ENCODE results near the gene ZC3H12D. TPM values are rescaled to one million over a fixed set of nuclear protein-coding genes. Genes with fewer than 3 reads are reported as not detected.
A peak's percentile ranks its signal among the peaks of the same experiment; 100 is the strongest.

The ZC3H12D gene
- total and polyA plus RNA-seq, 2 of the 13 experiments (the other 11 are each of a cell fraction or from before 2014, with no cell fraction given): 1.2 to 2.7 TPM

DNA sequence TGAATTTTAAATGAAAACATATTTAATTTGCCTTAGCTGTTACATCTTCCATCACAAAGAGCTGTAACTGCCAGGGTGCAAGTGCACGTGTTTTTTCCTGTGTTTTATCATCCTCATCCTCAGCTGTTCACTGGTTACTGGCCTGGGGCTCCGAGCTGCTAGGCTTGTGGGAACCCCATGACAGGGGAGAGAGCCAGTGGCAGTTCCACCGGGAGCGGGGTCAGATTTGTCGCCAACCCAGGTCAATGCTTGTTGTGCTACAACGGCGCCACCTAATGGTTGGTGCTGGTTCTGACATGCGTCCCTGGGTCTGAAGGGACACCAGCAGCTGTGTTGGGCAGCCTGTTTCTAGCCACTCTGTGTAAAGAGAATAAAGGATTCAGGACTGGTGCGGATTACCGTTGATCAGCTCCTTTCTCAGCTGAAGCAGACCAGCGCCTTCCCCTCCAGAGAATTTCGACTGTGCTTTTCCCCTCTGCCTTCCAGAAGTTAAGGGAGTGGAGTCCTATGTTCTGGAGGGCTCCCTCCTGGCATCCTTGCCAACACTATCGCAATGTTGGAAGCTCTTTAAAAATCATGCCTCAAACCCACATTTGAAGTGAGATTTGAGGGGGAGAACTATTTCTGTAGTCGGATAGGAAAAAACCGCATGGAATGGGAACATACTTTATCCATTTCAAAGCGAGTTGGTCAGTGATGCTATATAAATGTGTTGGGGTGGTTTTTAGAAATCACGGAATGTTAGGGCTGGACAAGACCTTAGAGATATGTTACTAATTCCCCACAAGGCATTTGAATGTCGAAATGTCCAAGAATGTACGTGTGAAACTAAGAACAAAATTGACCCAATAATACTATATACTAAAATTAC is 52.7 kb downstream of the ZC3H12D start (continued):
- TF ChIP-seq, protein P1, sequence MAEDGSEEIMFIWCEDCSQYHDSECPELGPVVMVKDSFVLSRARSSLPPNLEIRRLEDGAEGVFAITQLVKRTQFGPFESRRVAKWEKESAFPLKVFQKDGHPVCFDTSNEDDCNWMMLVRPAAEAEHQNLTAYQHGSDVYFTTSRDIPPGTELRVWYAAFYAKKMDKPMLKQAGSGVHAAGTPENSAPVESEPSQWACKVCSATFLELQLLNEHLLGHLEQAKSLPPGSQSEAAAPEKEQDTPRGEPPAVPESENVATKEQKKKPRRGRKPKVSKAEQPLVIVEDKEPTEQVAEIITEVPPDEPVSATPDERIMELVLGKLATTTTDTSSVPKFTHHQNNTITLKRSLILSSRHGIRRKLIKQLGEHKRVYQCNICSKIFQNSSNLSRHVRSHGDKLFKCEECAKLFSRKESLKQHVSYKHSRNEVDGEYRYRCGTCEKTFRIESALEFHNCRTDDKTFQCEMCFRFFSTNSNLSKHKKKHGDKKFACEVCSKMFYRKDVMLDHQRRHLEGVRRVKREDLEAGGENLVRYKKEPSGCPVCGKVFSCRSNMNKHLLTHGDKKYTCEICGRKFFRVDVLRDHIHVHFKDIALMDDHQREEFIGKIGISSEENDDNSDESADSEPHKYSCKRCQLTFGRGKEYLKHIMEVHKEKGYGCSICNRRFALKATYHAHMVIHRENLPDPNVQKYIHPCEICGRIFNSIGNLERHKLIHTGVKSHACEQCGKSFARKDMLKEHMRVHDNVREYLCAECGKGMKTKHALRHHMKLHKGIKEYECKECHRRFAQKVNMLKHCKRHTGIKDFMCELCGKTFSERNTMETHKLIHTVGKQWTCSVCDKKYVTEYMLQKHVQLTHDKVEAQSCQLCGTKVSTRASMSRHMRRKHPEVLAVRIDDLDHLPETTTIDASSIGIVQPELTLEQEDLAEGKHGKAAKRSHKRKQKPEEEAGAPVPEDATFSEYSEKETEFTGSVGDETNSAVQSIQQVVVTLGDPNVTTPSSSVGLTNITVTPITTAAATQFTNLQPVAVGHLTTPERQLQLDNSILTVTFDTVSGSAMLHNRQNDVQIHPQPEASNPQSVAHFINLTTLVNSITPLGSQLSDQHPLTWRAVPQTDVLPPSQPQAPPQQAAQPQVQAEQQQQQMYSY (CRISPR knock-in tag; IDR thresholded peaks at IDR 0.05): no peak
- TF ChIP-seq MTA3 (CRISPR knock-in tag; IDR thresholded peaks at IDR 0.05) (no peak), HCFC1 (IDR thresholded peaks at IDR 0.05; ENCODE audit: low read depth, low read length) (peak; percentile 24; the same call in 1 of the 2 replicates), LCORL (IDR thresholded peaks at IDR 0.05) (no peak), LCORL (CRISPR knock-in tag; IDR thresholded peaks at IDR 0.05) (peak; percentile 65; the same call in 1 of the 2 replicates), SP1 (IDR thresholded peaks at IDR 0.05) (no peak), SP1 (CRISPR knock-in tag; IDR thresholded peaks at IDR 0.05) (peak; percentile 64), ZNF567 (CRISPR knock-in tag; IDR thresholded peaks at IDR 0.05; ENCODE audit: borderline replicate concordance) (no peak), ZBTB38 (CRISPR knock-in tag; IDR thresholded peaks at IDR 0.05) (peak; percentile 50; the same call in 1 of the 2 replicates), IRF2 (CRISPR knock-in tag; IDR thresholded peaks at IDR 0.05) (peak; percentile 87), ZNF253 (CRISPR knock-in tag; IDR thresholded peaks at IDR 0.05; ENCODE audit: borderline replicate concordance) (no peak), GZF1 (CRISPR knock-in tag; IDR thresholded peaks at IDR 0.05) (no peak), ZBTB42 (CRISPR knock-in tag; IDR thresholded peaks at IDR 0.05) (no peak)
- TF ChIP-seq, protein P2, sequence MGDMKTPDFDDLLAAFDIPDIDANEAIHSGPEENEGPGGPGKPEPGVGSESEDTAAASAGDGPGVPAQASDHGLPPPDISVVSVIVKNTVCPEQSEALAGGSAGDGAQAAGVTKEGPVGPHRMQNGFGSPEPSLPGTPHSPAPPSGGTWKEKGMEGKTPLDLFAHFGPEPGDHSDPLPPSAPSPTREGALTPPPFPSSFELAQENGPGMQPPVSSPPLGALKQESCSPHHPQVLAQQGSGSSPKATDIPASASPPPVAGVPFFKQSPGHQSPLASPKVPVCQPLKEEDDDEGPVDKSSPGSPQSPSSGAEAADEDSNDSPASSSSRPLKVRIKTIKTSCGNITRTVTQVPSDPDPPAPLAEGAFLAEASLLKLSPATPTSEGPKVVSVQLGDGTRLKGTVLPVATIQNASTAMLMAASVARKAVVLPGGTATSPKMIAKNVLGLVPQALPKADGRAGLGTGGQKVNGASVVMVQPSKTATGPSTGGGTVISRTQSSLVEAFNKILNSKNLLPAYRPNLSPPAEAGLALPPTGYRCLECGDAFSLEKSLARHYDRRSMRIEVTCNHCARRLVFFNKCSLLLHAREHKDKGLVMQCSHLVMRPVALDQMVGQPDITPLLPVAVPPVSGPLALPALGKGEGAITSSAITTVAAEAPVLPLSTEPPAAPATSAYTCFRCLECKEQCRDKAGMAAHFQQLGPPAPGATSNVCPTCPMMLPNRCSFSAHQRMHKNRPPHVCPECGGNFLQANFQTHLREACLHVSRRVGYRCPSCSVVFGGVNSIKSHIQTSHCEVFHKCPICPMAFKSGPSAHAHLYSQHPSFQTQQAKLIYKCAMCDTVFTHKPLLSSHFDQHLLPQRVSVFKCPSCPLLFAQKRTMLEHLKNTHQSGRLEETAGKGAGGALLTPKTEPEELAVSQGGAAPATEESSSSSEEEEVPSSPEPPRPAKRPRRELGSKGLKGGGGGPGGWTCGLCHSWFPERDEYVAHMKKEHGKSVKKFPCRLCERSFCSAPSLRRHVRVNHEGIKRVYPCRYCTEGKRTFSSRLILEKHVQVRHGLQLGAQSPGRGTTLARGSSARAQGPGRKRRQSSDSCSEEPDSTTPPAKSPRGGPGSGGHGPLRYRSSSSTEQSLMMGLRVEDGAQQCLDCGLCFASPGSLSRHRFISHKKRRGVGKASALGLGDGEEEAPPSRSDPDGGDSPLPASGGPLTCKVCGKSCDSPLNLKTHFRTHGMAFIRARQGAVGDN (CRISPR knock-in tag; IDR thresholded peaks at IDR 0.05): peak; percentile 52
- TF ChIP-seq, protein P3, sequence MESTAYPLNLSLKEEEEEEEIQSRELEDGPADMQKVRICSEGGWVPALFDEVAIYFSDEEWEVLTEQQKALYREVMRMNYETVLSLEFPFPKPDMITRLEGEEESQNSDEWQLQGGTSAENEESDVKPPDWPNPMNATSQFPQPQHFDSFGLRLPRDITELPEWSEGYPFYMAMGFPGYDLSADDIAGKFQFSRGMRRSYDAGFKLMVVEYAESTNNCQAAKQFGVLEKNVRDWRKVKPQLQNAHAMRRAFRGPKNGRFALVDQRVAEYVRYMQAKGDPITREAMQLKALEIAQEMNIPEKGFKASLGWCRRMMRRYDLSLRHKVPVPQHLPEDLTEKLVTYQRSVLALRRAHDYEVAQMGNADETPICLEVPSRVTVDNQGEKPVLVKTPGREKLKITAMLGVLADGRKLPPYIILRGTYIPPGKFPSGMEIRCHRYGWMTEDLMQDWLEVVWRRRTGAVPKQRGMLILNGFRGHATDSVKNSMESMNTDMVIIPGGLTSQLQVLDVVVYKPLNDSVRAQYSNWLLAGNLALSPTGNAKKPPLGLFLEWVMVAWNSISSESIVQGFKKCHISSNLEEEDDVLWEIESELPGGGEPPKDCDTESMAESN (CRISPR knock-in tag; conservative IDR thresholded peaks at IDR 0.05): 0 out of 2 replicates have a peak, but pooled peaks have one; percentile 37
- TF ChIP-seq, protein P4, sequence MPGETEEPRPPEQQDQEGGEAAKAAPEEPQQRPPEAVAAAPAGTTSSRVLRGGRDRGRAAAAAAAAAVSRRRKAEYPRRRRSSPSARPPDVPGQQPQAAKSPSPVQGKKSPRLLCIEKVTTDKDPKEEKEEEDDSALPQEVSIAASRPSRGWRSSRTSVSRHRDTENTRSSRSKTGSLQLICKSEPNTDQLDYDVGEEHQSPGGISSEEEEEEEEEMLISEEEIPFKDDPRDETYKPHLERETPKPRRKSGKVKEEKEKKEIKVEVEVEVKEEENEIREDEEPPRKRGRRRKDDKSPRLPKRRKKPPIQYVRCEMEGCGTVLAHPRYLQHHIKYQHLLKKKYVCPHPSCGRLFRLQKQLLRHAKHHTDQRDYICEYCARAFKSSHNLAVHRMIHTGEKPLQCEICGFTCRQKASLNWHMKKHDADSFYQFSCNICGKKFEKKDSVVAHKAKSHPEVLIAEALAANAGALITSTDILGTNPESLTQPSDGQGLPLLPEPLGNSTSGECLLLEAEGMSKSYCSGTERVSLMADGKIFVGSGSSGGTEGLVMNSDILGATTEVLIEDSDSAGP (CRISPR knock-in tag; IDR thresholded peaks at IDR 0.05; ENCODE audit: borderline replicate concordance): peak; percentile 67; the same call in 1 of the 2 replicates
- TF ChIP-seq, protein P5, sequence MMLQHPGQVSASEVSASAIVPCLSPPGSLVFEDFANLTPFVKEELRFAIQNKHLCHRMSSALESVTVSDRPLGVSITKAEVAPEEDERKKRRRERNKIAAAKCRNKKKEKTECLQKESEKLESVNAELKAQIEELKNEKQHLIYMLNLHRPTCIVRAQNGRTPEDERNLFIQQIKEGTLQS (CRISPR knock-in tag; IDR thresholded peaks at IDR 0.05): peak; percentile 60; the same call in 1 of the 2 replicates

Data from HepG2 (cell line).